Omental fat pad (tissue), 4 donors: ENCODE results near the gene TOP3A. TPM values are rescaled to one million over a fixed set of nuclear protein-coding genes. Genes with fewer than 3 reads are reported as not detected.

Experiments used
- ATAC-seq: fragments of 150-250 bp; one replicate; pipeline ENCODE4 v1.9.1; 2016; ENCODE audit warnings: mild to moderate bottlenecking, moderate library complexity; ENCODE audit not compliant: low FRiP score
- DNase-seq: peaks from one replicate; pipeline ENCODE4 v3.0.0-alpha.2; 2019; ENCODE audit warnings: low spot score
- CTCF ChIP-seq, 3 donors: fragments of 450-650 bp; IDR thresholded peaks; one replicate each; pipeline ENCODE4 v1.5.1; 2016 to 2017; ENCODE audit warnings: antibody characterized with exemption in 3 of 3, mild to moderate bottlenecking in 3 of 3, moderate library complexity in 2 of 3
- total RNA-seq, 4 donors: library from RNA; depleted of rRNA; stranded (reverse); fragments of >200 nt; gene quantifications; one replicate each; pipeline ENCODE4 v1.1.0, GENCODE V29; 2016

TOP3A gene
- total RNA-seq, 4 donors from 2014 or later: 23.6 to 80.5 (median 47.5) TPM

- no peak for DNase-seq
- TF ChIP-seq CTCF (IDR thresholded peaks at IDR 0.05): no peak
- ATAC-seq: no peak
Observed at GRCh38 chr17:18227635-18228034, 87.2 kb downstream of the TOP3A start.

GRCh38 chr17:18226284-18226945 lies 88.4 kb downstream of the TOP3A start:
- ATAC-seq: no peak
- TF ChIP-seq CTCF (IDR thresholded peaks at IDR 0.05): no peak
- DNase-seq: no peak

GRCh38 chr17:18225642-18226283 lies 89.0 kb downstream of the TOP3A start:
- peak; percentile 37 for ATAC-seq
- no peak for DNase-seq
- TF ChIP-seq CTCF (IDR thresholded peaks at IDR 0.05): no peak

GRCh38 chr17:18225121-18225641 lies 89.6 kb downstream of the TOP3A start, which contains the start of gene LLGL1:
TSS of gene LLGL1 (plus strand) at chr17:18225635. CDS start at chr17:18225683, 48 bp downstream.
- DNase-seq: peak; percentile 91
- ATAC-seq: peak; percentile 96
- TF ChIP-seq CTCF (IDR thresholded peaks at IDR 0.05): no peak

GRCh38 chr17:18224387-18225120 lies 90.2 kb downstream of the TOP3A start:
- ATAC-seq: no peak
- TF ChIP-seq CTCF (IDR thresholded peaks at IDR 0.05): no peak
- no peak for DNase-seq

GRCh38 chr17:18224053-18224386 lies 90.8 kb downstream of the TOP3A start:
- ATAC-seq (no peak), DNase-seq (no peak)
- no peak for TF ChIP-seq CTCF (IDR thresholded peaks at IDR 0.05)

Other genes starting within 250 kb of the TOP3A start
- gene DRG2, start 227.0 kb downstream of the TOP3A start, total RNA-seq: 10 to 100 TPM; 31.6 to 38.1 (median 37.3) TPM
- gene MYO15A, start 206.2 kb downstream of the TOP3A start, total RNA-seq: 1 to 10 TPM in 3 of 4 donors, under 1 TPM in 1; 0.31 to 3.9 (median 2.0) TPM
- gene ALKBH5, start 131.2 kb downstream of the TOP3A start, total RNA-seq: 10 to 100 TPM; 77.0 to 80.7 (median 80.3) TPM
- 10 to 100 TPM; 10.2 to 24.0 (median 13.2) TPM for gene LLGL1, start 89.4 kb downstream of the TOP3A start, total RNA-seq
- 100 to 1,000 TPM; 198 to 328 (median 324) TPM for gene FLII, start 56.3 kb downstream of the TOP3A start, total RNA-seq
- 1 to 10 TPM; 2.9 to 9.5 (median 5.7) TPM for gene MIEF2, start 54.3 kb downstream of the TOP3A start, total RNA-seq
- 10 to 100 TPM; 11.4 to 21.4 (median 14.3) TPM for gene SMCR8, start 299 bp upstream of the TOP3A start, total RNA-seq
- 100 to 1,000 TPM in 2 of 4 donors, 10 to 100 TPM in 2; 59.3 to 108 (median 102) TPM for gene SHMT1, start 48.6 kb upstream of the TOP3A start, total RNA-seq
- under 1 TPM in 2 of 4 donors, not detected in 2; 0.36 to 0.37 TPM for gene EVPLL, start 62.8 kb upstream of the TOP3A start, total RNA-seq
- gene LGALS9C, start 161.8 kb upstream of the TOP3A start, total RNA-seq: not detected